SK-N-SH (cell line): Measurements from ENCODE around the gene ATP11A. TPM values are rescaled to one million over a fixed set of nuclear protein-coding genes. Genes with fewer than 3 reads are reported as not detected.

ENCODE experiments used
- CTCF ChIA-PET: fragments of 300-600, 350-600 bp; formaldehyde crosslinking; extraction: SDS; loops from one replicate; lab custom pipeline; 2021; lab: Yijun Ruan, JAX
- POLR2A ChIA-PET: fragments of 350-600 bp; sonication (Branson Sonifier 250); formaldehyde crosslinking; extraction: SDS; loops from one replicate; lab custom pipeline; 2020; ENCODE audit warnings: antibody characterized with exemption, inconsistent platforms; lab: Yijun Ruan, JAX
- DNase-seq: peaks from one replicate; pipeline ENCODE4 v3.0.0; 2012
- H2AFZ ChIP-seq: fragments of 200-600 bp; sonication (generic); 2 replicates; pipeline ENCODE4 v1.8.1; 2016; ENCODE audit warnings: antibody characterized with exemption, mild to moderate bottlenecking, low read depth
- H3F3A ChIP-seq: fragments of 200-600 bp; sonication (generic); replicated peaks from 2 replicates; pipeline ENCODE3; 2016; ENCODE audit warnings: antibody characterized with exemption, mild to moderate bottlenecking; ENCODE audit not compliant: insufficient read depth
- H3K27ac ChIP-seq, 2 experiments: fragments of 200-500 bp in 1 of 2; fragments of 200-600 bp in 1 of 2; sonication (Bioruptor generic) in 1 of 2; sonication (generic), shearing (Covaris generic) in 1 of 2; 2 replicates each; pipeline versions ENCODE4 v1.5.1 to v1.6.1; 2014 to 2016; ENCODE audit warnings: low read depth in 2 of 2, inconsistent platforms in 1 of 2, low read length in 1 of 2, mild to moderate bottlenecking in 1 of 2, mixed read lengths in 1 of 2
- H3K27me3 ChIP-seq: fragments of 200-600 bp; sonication (generic), shearing (Covaris generic); 2 replicates; pipeline ENCODE4 v1.6.1; 2016; ENCODE audit warnings: mixed run types; ENCODE audit not compliant: insufficient read depth
- H3K36me3 ChIP-seq, 2 experiments: fragments of 200-500 bp in 1 of 2; fragments of 200-600 bp in 1 of 2; sonication (Bioruptor generic) in 1 of 2; sonication (generic) in 1 of 2; replicated peaks in 1 of 2; 2 replicates each; pipeline versions ENCODE3 to v1.5.1; 2014 to 2016; ENCODE audit warnings: low read length in 1 of 2, mild to moderate bottlenecking in 1 of 2; ENCODE audit not compliant: insufficient read depth in 2 of 2, control insufficient read depth in 1 of 2
- H3K4me1 ChIP-seq, 2 experiments: fragments of 200-500 bp in 1 of 2; fragments of 200-600 bp in 1 of 2; sonication (Bioruptor generic) in 1 of 2; sonication (generic), shearing (Covaris generic) in 1 of 2; 2 replicates each; pipeline versions ENCODE4 v1.5.1 to v1.6.1; 2014 to 2016; ENCODE audit warnings: low read depth in 1 of 2, low read length in 1 of 2, mixed run types in 1 of 2; ENCODE audit not compliant: insufficient read depth in 2 of 2, control insufficient read depth in 1 of 2
- H3K4me2 ChIP-seq: fragments of 200-600 bp; sonication (generic), shearing (Covaris generic); 2 replicates; pipeline ENCODE4 v1.6.1; 2017; ENCODE audit warnings: mixed run types
- H3K4me3 ChIP-seq, 2 experiments: fragments of 200-500 bp in 1 of 2; fragments of 200-600 bp in 1 of 2; sonication (Bioruptor generic) in 1 of 2; sonication (generic), shearing (Covaris generic) in 1 of 2; 2 replicates each; pipeline versions ENCODE4 v1.5.1 to v1.8.1; 2014 to 2016; ENCODE audit warnings: low read depth in 2 of 2, inconsistent platforms in 1 of 2, low read length in 1 of 2, mild to moderate bottlenecking in 1 of 2, mixed read lengths in 1 of 2, moderate library complexity in 1 of 2
- H3K79me2 ChIP-seq: fragments of 200-600 bp; sonication (generic); 2 replicates; pipeline ENCODE4 v1.8.1; 2017; ENCODE audit warnings: mild to moderate bottlenecking; ENCODE audit not compliant: insufficient read depth
- H3K9ac ChIP-seq: fragments of 200-600 bp; sonication (generic); 2 replicates; pipeline ENCODE4 v1.6.1; 2017; ENCODE audit warnings: mixed run types
- H3K9me2 ChIP-seq: fragments of 200-600 bp; sonication (generic); 2 replicates; pipeline ENCODE4 v1.6.1; 2017; ENCODE audit warnings: mixed run types
- H3K9me3 ChIP-seq: fragments of 200-600 bp; sonication (generic); 2 replicates; pipeline ENCODE4 v1.6.1; 2017; ENCODE audit warnings: mixed run types, mild to moderate bottlenecking, moderate library complexity
- H4K20me1 ChIP-seq: fragments of 200-600 bp; sonication (generic); 2 replicates; pipeline ENCODE4 v1.6.1; 2017; ENCODE audit warnings: mild to moderate bottlenecking, mixed run types; ENCODE audit not compliant: insufficient read depth
- CHD2 ChIP-seq: fragments of 150-350 bp; IDR thresholded peaks from 2 replicates; pipeline ENCODE4 v1.6.1; 2018; ENCODE audit warnings: low read length; ENCODE audit not compliant: partially characterized antibody
- EP300 ChIP-seq, 2 experiments: IDR thresholded peaks; 2 replicates each; pipeline versions ENCODE4 v1.4.0 to v1.6.1; 2012; ENCODE audit warnings: borderline replicate concordance in 1 of 2, low read depth in 1 of 2, low read length in 1 of 2
- FOXJ3 ChIP-seq: sonication (generic); formaldehyde crosslinking; IDR thresholded peaks from 2 replicates; pipeline ENCODE4 v1.5.1; 2020; ENCODE audit warnings: mild to moderate bottlenecking, missing genetic modification reagents
- GATA2 ChIP-seq: sonication (generic); formaldehyde crosslinking; IDR thresholded peaks from 2 replicates; pipeline ENCODE4 v1.5.0; 2020; ENCODE audit warnings: mild to moderate bottlenecking, missing genetic modification reagents
- IRF3 ChIP-seq: fragments of 150-350 bp; IDR thresholded peaks from 2 replicates; pipeline ENCODE4 v1.6.1; 2016; ENCODE audit warnings: mild to moderate bottlenecking, low read depth, low read length
- JUND ChIP-seq: IDR thresholded peaks from 2 replicates; pipeline ENCODE4 v1.4.0; 2012
- MEF2A ChIP-seq: IDR thresholded peaks from 2 replicates; pipeline ENCODE4 v1.4.0; 2012; ENCODE audit warnings: low read depth, borderline replicate concordance
- MXI1 ChIP-seq: IDR thresholded peaks from 2 replicates; pipeline ENCODE4 v1.6.1; 2012; ENCODE audit warnings: mild to moderate bottlenecking, low read depth, low read length, improper control_type of control experiment
- NRF1 ChIP-seq: IDR thresholded peaks from 2 replicates; pipeline ENCODE4 v1.6.1; 2012; ENCODE audit warnings: low read depth, mild to moderate bottlenecking, low read length
- POLR2AphosphoS5 ChIP-seq: IDR thresholded peaks from 2 replicates; pipeline ENCODE4 v1.6.1; 2012; ENCODE audit warnings: low read depth, low read length
- RAD21 ChIP-seq: IDR thresholded peaks from 2 replicates; pipeline ENCODE4 v1.6.1; 2012; ENCODE audit warnings: mild to moderate bottlenecking, low read length
- RCOR1 ChIP-seq: fragments of 150-350 bp; IDR thresholded peaks from 2 replicates; pipeline ENCODE4 v1.6.1; 2017; ENCODE audit warnings: antibody characterized with exemption, low read length
- RXRA ChIP-seq: IDR thresholded peaks from 2 replicates; pipeline ENCODE4 v1.4.0; 2012; ENCODE audit warnings: low read depth, mild to moderate bottlenecking, borderline replicate concordance
- SIN3A ChIP-seq: IDR thresholded peaks from 2 replicates; pipeline ENCODE4 v1.6.1; 2012; ENCODE audit warnings: low read depth, mild to moderate bottlenecking, low read length, moderate library complexity, borderline replicate concordance
- TAF1 ChIP-seq: IDR thresholded peaks from 2 replicates; pipeline ENCODE4 v1.6.1; 2012; ENCODE audit warnings: low read depth, mild to moderate bottlenecking, low read length, moderate library complexity, borderline replicate concordance
- TCF12 ChIP-seq: IDR thresholded peaks from 2 replicates; pipeline ENCODE4 v1.4.0; 2012
- WGBS: methylation state at CpG from one replicate; pipeline ENCODE4 v1.1.6; 2017; ENCODE audit warnings: low lambda C conversion rate; 5-methylcytosine and 5-hydroxymethylcytosine counted together
- polyA plus RNA-seq, 3 experiments: library from polyadenylated mRNA; depleted of rRNA; stranded (reverse); fragments of >200 nt; gene quantifications; 2 replicates each; pipeline ENCODE4 v1.2.3, GENCODE V29; 2012
- TF ChIP-seq, protein P1 (sequence below): fragments of 150-350 bp; IDR thresholded peaks from 2 replicates; pipeline ENCODE4 v1.6.1; 2017; ENCODE audit warnings: antibody characterized with exemption, low read length, low read depth, borderline replicate concordance
- TF ChIP-seq, protein P2 (sequence below): fragments of 200-600 bp; sonication (generic); IDR thresholded peaks from 2 replicates; pipeline ENCODE4 v1.6.1; 2017; ENCODE audit warnings: antibody characterized with exemption, mild to moderate bottlenecking, moderate library complexity

ATP11A gene
- polyA plus RNA-seq, 1 of the 3 experiments (the other 2 are of a cell fraction): 4.1 TPM

GRCh38 chr13:112928020-112928971, 238.5 kb downstream of the ATP11A start:
- Histone ChIP-seq H3K9ac (no peak overlapping the region), H2AFZ (no peak overlapping the region), H3K9me3 (no peaks in the 10 kb centered on the region), H3K27ac (peak overlapping the region in 1 of 2 experiments; percentile 95; a peak in 2 of 4 replicates), H3F3A (no peaks in the 10 kb centered on the region), H3K4me2 (peak overlapping the region; percentile 67; the same call in 1 of the 2 replicates), H4K20me1 (no peaks in the 10 kb centered on the region), H3K9me2 (no peaks in the 10 kb centered on the region), H3K4me3 (peak overlapping the region in 1 of 2 experiments; percentile 31; a peak in 1 of 4 replicates), H3K27me3 (peaks cover 13% of the 10 kb centered on the region; the same call in 1 of the 2 replicates), H3K4me1 (peaks cover 0 to 37% of the 10 kb centered on the region in 2 experiments; a peak in 2 of 4 replicates), H3K79me2 (no peaks in the 10 kb centered on the region), H3K36me3 (no peaks in the 10 kb centered on the region)
- POLR2A ChIA-PET: interaction anchor here (1.5 kb wide), 1 partner anchor 73 kb away, joined by 4 read pairs; no protein-coding TSS in a partner anchor
- CTCF ChIA-PET: interaction anchor here (1.0 to 3.5 kb wide), 4 partner anchors 14 to 54 kb away, joined by 3 to 13 read pairs (median 4); no protein-coding TSS in a partner anchor
- WGBS: 40% methylated on average over 15 of the region's 21 CpGs
- DNase-seq: peak; percentile 57
- TF ChIP-seq EP300 (IDR thresholded peaks at IDR 0.05; ENCODE audit: borderline replicate concordance in 1 of 2, low read depth in 1 of 2, low read length in 1 of 2): no peak
- TF ChIP-seq FOXJ3 (CRISPR knock-in tag): no peak
- peak; percentile 52; the same call in 1 of the 2 replicates for TF ChIP-seq GATA2 (CRISPR knock-in tag)
- TF ChIP-seq MXI1: peak; percentile 77; the same call in 1 of the 2 replicates
- no peak for TF ChIP-seq JUND

- WGBS: 5% methylated on average over 16 of the region's 21 CpGs
- Histone ChIP-seq H3K4me3 (peak overlapping the region in 1 of 2 experiments; percentile 31; a peak in 1 of 4 replicates), H3K36me3 (no peaks in the 10 kb centered on the region), H3K9me2 (no peaks in the 10 kb centered on the region), H3K79me2 (no peaks in the 10 kb centered on the region), H3K27me3 (peaks cover 13% of the 10 kb centered on the region; the same call in 1 of the 2 replicates), H3K9ac (no peak overlapping the region), H3K4me2 (peak overlapping the region; percentile 67), H3K4me1 (peaks cover 0 to 44% of the 10 kb centered on the region in 2 experiments; a peak in 2 of 4 replicates), H3K27ac (peak overlapping the region in 1 of 2 experiments; percentile 95; a peak in 2 of 4 replicates), H4K20me1 (no peaks in the 10 kb centered on the region), H3K9me3 (no peaks in the 10 kb centered on the region), H3F3A (no peaks in the 10 kb centered on the region), H2AFZ (no peak overlapping the region)
- POLR2A ChIA-PET: interaction anchor here (1.5 kb wide), 1 partner anchor 72 kb away, joined by 4 read pairs; no protein-coding TSS in a partner anchor
- DNase-seq: peak; percentile 80
- CTCF ChIA-PET: interaction anchor here (1.0 to 3.5 kb wide), 6 partner anchors 11 to 73 kb away, joined by 3 to 13 read pairs (median 5); no protein-coding TSS in a partner anchor
- TF ChIP-seq NRF1 (no peak), CHD2 (peak; percentile 38), RCOR1 (peak; percentile 77), RXRA (no peak), TAF1 (no peak), TCF12 (0 out of 2 replicates have a peak, but pooled peaks have one; percentile 22), GATA2 (CRISPR knock-in tag) (peak; percentile 83), MEF2A (no peak), POLR2AphosphoS5 (0 out of 2 replicates have a peak, but pooled peaks have one; percentile 13), IRF3 (no peak), FOXJ3 (CRISPR knock-in tag) (no peak), SIN3A (no peak), JUND (no peak), RAD21 (no peak)
- TF ChIP-seq, protein P1, sequence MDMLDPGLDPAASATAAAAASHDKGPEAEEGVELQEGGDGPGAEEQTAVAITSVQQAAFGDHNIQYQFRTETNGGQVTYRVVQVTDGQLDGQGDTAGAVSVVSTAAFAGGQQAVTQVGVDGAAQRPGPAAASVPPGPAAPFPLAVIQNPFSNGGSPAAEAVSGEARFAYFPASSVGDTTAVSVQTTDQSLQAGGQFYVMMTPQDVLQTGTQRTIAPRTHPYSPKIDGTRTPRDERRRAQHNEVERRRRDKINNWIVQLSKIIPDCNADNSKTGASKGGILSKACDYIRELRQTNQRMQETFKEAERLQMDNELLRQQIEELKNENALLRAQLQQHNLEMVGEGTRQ: no peak
- TF ChIP-seq, protein P2, sequence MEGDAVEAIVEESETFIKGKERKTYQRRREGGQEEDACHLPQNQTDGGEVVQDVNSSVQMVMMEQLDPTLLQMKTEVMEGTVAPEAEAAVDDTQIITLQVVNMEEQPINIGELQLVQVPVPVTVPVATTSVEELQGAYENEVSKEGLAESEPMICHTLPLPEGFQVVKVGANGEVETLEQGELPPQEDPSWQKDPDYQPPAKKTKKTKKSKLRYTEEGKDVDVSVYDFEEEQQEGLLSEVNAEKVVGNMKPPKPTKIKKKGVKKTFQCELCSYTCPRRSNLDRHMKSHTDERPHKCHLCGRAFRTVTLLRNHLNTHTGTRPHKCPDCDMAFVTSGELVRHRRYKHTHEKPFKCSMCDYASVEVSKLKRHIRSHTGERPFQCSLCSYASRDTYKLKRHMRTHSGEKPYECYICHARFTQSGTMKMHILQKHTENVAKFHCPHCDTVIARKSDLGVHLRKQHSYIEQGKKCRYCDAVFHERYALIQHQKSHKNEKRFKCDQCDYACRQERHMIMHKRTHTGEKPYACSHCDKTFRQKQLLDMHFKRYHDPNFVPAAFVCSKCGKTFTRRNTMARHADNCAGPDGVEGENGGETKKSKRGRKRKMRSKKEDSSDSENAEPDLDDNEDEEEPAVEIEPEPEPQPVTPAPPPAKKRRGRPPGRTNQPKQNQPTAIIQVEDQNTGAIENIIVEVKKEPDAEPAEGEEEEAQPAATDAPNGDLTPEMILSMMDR: no peak
Observed at GRCh38 chr13:112928972-112929782, 239.3 kb downstream of the ATP11A start.
